Suppressor macrophage treated with lipopolysaccharide for 4 hours (primary cell): ENCODE results near the gene RICTOR.

Experiments used
- DNase-seq: peaks from one replicate; pipeline ENCODE4 v3.0.0-alpha.2; 2020

Gene RICTOR

GRCh38 chr5:39099831-39100230 lies 25.6 kb upstream of the RICTOR start:
- DNase-seq = peak; percentile 12

- DNase-seq = no peak
Observed at GRCh38 chr5:39093352-39093751, 19.2 kb upstream of the RICTOR start.

GRCh38 chr5:39092581-39093351 lies 18.6 kb upstream of the RICTOR start:
- DNase-seq = no peak

- DNase-seq = no peak
Observed at GRCh38 chr5:39091940-39092580, 17.9 kb upstream of the RICTOR start.

- no peak for DNase-seq
Observed at GRCh38 chr5:39083968-39084367, 9.8 kb upstream of the RICTOR start.

- no peak for DNase-seq
Observed at GRCh38 chr5:39082995-39083394, 8.8 kb upstream of the RICTOR start.

- DNase-seq = peak; percentile 86
Observed at GRCh38 chr5:39080597-39081204, 6.5 kb upstream of the RICTOR start.

- no peak for DNase-seq
Observed at GRCh38 chr5:39080168-39080567, 6.0 kb upstream of the RICTOR start.

- DNase-seq = no peak
Observed at GRCh38 chr5:39079147-39079546, 4.9 kb upstream of the RICTOR start.

- DNase-seq = peak; percentile 89
Observed at GRCh38 chr5:39076757-39077728, 2.8 kb upstream of the RICTOR start.

GRCh38 chr5:39076101-39076756 lies 2.0 kb upstream of the RICTOR start:
- no peak for DNase-seq

GRCh38 chr5:39073767-39074016 lies 507 bp downstream of the RICTOR start:
- DNase-seq = peak; percentile 47

- DNase-seq = peak; percentile 64
Observed at GRCh38 chr5:39072925-39073766, 1.1 kb downstream of the RICTOR start.

- DNase-seq = no peak
Observed at GRCh38 chr5:39068099-39068498, 6.1 kb downstream of the RICTOR start.

- no peak for DNase-seq
Observed at GRCh38 chr5:39064450-39064849, 9.7 kb downstream of the RICTOR start.

GRCh38 chr5:39063037-39063436 lies 11.2 kb downstream of the RICTOR start:
- DNase-seq = no peak

- DNase-seq = no peak
Observed at GRCh38 chr5:39062530-39062929, 11.7 kb downstream of the RICTOR start.

- no peak for DNase-seq
Observed at GRCh38 chr5:39062104-39062503, 12.1 kb downstream of the RICTOR start.

- DNase-seq = no peak
Observed at GRCh38 chr5:39059064-39059463, 15.1 kb downstream of the RICTOR start.

GRCh38 chr5:39058178-39058921 lies 15.8 kb downstream of the RICTOR start:
- DNase-seq = peak; percentile 39

GRCh38 chr5:39057734-39058133 lies 16.5 kb downstream of the RICTOR start:
- peak; percentile 35 for DNase-seq
